HG03159 (cell line): ENCODE results near the gene P4HB.

Source experiments
- ATAC-seq: cut with Tn5 transposase; IDR thresholded peaks from one replicate; pipeline ENCODE4 v1.9.1; 2021; ENCODE audit warnings: mild to moderate bottlenecking, moderate library complexity; ENCODE audit not compliant: unreplicated experiment

Gene P4HB

DNA sequence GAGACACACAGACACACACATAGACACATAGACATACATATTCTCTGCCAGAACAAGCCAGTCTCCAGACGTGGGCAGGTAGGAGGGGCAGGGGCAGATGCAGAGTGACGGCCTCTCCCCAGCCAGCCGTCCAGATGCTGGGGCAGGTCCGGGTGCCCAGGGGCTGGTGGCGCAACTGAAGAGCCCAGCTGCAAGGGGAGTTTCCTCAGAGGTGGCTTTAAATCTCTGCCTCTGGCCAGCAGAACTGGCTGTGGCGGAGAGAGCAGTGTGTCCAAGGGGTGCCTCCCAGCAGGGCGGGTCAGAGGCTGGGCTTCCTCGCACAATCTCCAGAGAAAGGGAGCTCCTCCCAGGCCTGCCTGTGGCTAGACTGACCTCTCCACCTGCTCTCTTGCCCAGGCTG lies 65.8 kb downstream of the P4HB start:
- no peak for ATAC-seq

DNA sequence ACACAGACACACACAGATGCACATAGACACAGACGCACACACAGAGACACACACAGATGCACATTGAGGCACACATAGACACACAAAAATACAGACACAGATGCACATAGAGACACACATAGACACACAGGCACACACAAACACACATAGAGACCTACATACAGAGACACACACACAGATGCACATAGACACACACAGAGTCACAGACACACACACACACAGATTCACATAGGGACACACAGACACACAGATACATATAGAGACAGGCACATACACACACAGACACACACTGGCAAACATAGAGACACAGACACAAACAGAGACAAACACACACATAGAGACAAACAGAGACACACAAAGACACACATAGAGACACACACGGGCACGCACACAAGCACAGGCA lies 66.3 kb downstream of the P4HB start:
- no peak for ATAC-seq
